ENCODE measurements around the gene MRPS11.
A peak's percentile ranks its signal among the peaks of the same experiment; 100 is the strongest.

GRCh38 chr15:88476635-88477060 lies 9.1 kb downstream of the MRPS11 start:
- TF ChIP-seq CTCF (IDR thresholded peaks at IDR 0.05): peak; percentile 48 to 61 (median 50)
- no peak for TF ChIP-seq POLR2A (IDR thresholded peaks at IDR 0.05)
